Mammary epithelial cell (primary cell): Measurements from ENCODE around the gene INO80B.

Source experiments
- CTCF ChIP-seq, 2 donors: IDR thresholded peaks in 1 of 2; conservative IDR thresholded peaks in 1 of 2; 2 replicates each; pipeline ENCODE4 v1.5.1; 2011 to 2012; ENCODE audit warnings: inconsistent platforms in 2 of 2, low read length in 2 of 2, mild to moderate bottlenecking in 2 of 2, control low read depth in 1 of 2, low read depth in 1 of 2; ENCODE audit not compliant: insufficient read depth in 1 of 2; ENCODE audit errors: extremely low read depth in 1 of 2
- EZH2 ChIP-seq: IDR thresholded peaks from 2 replicates; pipeline ENCODE4 v1.6.1; 2012; ENCODE audit warnings: low read length, inconsistent platforms, borderline replicate concordance

GRCh38 chr2:74504591-74504990 is 49.7 kb downstream of the INO80B start:
- no peak for TF ChIP-seq CTCF (conservative IDR thresholded peaks at IDR 0.05 in 1 of 2, IDR thresholded peaks at IDR 0.05 in 1 of 2; ENCODE audit: extremely low read depth in 1 of 2, insufficient read depth in 1 of 2, low read depth in 1 of 2, low read length in 2 of 2)
- no peak for TF ChIP-seq EZH2
